ENCODE results near the gene ACSL5.

ACSL5 gene

GRCh38 chr10:112379635-112380296, 5.8 kb downstream of the ACSL5 start:
- TF ChIP-seq, protein P1, sequence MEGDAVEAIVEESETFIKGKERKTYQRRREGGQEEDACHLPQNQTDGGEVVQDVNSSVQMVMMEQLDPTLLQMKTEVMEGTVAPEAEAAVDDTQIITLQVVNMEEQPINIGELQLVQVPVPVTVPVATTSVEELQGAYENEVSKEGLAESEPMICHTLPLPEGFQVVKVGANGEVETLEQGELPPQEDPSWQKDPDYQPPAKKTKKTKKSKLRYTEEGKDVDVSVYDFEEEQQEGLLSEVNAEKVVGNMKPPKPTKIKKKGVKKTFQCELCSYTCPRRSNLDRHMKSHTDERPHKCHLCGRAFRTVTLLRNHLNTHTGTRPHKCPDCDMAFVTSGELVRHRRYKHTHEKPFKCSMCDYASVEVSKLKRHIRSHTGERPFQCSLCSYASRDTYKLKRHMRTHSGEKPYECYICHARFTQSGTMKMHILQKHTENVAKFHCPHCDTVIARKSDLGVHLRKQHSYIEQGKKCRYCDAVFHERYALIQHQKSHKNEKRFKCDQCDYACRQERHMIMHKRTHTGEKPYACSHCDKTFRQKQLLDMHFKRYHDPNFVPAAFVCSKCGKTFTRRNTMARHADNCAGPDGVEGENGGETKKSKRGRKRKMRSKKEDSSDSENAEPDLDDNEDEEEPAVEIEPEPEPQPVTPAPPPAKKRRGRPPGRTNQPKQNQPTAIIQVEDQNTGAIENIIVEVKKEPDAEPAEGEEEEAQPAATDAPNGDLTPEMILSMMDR (IDR thresholded peaks at IDR 0.05; ENCODE audit: low read depth, low read length) = no peak
- TF ChIP-seq EZH2phosphoT487 (IDR thresholded peaks at IDR 0.05; ENCODE audit: low read depth) = no peak
- Histone ChIP-seq H3K79me2 (ENCODE audit: low read length) (peaks cover 13% of the 10 kb centered on the region), H3K36me3 (replicated peaks; ENCODE audit: low read depth, low read length) (no peaks in the 10 kb centered on the region), H3K4me1 (ENCODE audit: low read length) (peaks cover 19% of the 10 kb centered on the region), H3K27ac (ENCODE audit: low read length) (no peak overlapping the region), H3K4me2 (ENCODE audit: low read length) (no peak overlapping the region), H3K27me3 (ENCODE audit: low read depth, low read length) (no peaks in the 10 kb centered on the region), H3K9ac (ENCODE audit: low read length) (no peak overlapping the region), H4K20me1 (ENCODE audit: insufficient read depth, low read length) (no peaks in the 10 kb centered on the region; the same call in 1 of the 2 replicates), H2AFZ (ENCODE audit: low read depth, low read length) (no peak overlapping the region), H3K4me3 (ENCODE audit: low read length) (no peak overlapping the region), H3K9me3 (ENCODE audit: insufficient read depth, low read length) (no peaks in the 10 kb centered on the region)

DNA sequence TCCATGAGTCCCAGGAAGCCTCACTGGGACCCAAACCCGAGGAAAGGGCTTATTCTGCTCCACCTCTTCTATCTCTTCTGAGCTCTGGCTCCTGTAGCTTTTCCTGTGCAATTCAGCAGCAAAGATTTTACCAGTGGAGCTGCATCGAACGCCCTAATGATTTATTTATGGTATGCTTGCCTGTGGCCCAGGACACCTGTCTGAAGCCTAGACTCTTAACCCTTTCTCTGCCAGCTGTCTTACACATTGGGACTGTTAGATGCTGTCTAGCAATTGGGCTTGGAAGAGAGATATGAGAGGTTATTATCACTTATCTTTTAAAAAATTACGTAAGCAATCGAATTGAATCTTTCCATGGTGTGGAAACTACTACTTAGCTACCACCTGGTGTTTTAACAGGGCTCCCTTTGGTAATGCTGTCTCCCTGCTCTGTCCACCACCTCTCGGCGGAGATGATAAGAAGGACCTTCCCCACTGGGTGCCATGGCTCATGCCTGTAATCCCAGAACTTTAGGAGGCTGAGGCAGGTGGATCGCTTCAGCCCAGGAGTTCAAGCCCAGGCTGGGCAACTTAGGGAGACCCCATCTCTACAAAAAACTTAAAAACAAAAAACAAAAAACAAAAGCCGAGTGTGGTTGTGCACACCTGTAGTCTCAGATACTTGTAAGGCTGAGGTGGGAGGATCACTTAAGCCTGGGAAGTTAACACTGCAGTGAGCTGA, 8.8 kb downstream of the ACSL5 start:
- no peaks in the 10 kb centered on the region for H3K27me3 ChIP-seq (ENCODE audit: low read depth, low read length)
- H3K9ac ChIP-seq (ENCODE audit: low read length) = no peak overlapping the region
- H3K36me3 ChIP-seq (replicated peaks; ENCODE audit: low read depth, low read length) = no peaks in the 10 kb centered on the region
- no peaks in the 10 kb centered on the region for H3K79me2 ChIP-seq (ENCODE audit: low read length)
- H3K9me3 ChIP-seq (ENCODE audit: insufficient read depth, low read length) = no peaks in the 10 kb centered on the region
- H3K4me2 ChIP-seq (ENCODE audit: low read length) = no peak overlapping the region
- no peak overlapping the region for H2AFZ ChIP-seq (ENCODE audit: low read depth, low read length)
- no peak overlapping the region for H3K4me3 ChIP-seq (ENCODE audit: low read length)
- H4K20me1 ChIP-seq (ENCODE audit: insufficient read depth, low read length) = no peaks in the 10 kb centered on the region; the same call in 1 of the 2 replicates
- H3K27ac ChIP-seq (ENCODE audit: low read length) = no peak overlapping the region
- TF ChIP-seq EZH2phosphoT487 (IDR thresholded peaks at IDR 0.05; ENCODE audit: low read depth) = no peak
- TF ChIP-seq, protein P1 (IDR thresholded peaks at IDR 0.05; ENCODE audit: low read depth, low read length) = no peak
- H3K4me1 ChIP-seq (ENCODE audit: low read length) = peaks cover under 1% of the 10 kb centered on the region; the same call in 1 of the 2 replicates

GRCh38 chr10:112383325-112383724, 9.4 kb downstream of the ACSL5 start:
- H3K4me2 ChIP-seq (ENCODE audit: low read length) = no peak overlapping the region

DNA sequence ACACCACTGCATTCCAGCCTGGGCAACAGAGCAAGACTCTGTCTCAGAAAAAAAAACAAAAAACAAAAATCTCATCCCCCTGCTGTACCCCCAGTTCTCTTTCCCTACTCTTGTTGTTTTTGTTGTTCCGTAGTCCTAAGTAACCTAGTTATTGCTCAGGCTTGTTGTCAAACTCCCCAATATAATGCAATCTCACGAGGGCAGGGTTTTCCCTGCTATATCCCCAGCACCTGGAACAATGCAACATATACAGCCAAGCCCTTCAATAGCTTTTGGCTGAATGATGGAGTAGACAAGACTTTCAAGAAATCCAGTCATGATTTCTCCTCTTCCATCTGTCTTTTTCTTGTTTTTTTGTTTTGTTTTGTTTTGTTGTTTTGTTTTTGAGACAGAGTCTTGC, 10.2 kb downstream of the ACSL5 start:
- Histone ChIP-seq H3K27me3 (ENCODE audit: low read depth, low read length) (no peaks in the 10 kb centered on the region), H3K79me2 (ENCODE audit: low read length) (no peaks in the 10 kb centered on the region), H2AFZ (ENCODE audit: low read depth, low read length) (no peak overlapping the region), H3K9ac (ENCODE audit: low read length) (no peak overlapping the region), H3K4me3 (ENCODE audit: low read length) (no peak overlapping the region), H3K27ac (ENCODE audit: low read length) (no peak overlapping the region), H3K9me3 (ENCODE audit: insufficient read depth, low read length) (no peaks in the 10 kb centered on the region), H3K4me2 (ENCODE audit: low read length) (no peak overlapping the region), H3K4me1 (ENCODE audit: low read length) (no peaks in the 10 kb centered on the region), H3K36me3 (replicated peaks; ENCODE audit: low read depth, low read length) (no peaks in the 10 kb centered on the region), H4K20me1 (ENCODE audit: insufficient read depth, low read length) (no peaks in the 10 kb centered on the region; the same call in 1 of the 2 replicates)
- no peak for TF ChIP-seq EZH2phosphoT487 (IDR thresholded peaks at IDR 0.05; ENCODE audit: low read depth)
- TF ChIP-seq, protein P1 (IDR thresholded peaks at IDR 0.05; ENCODE audit: low read depth, low read length) = no peak

More at GRCh38 chr10:112383325-112383724, 9.4 kb downstream of the ACSL5 start:
- TF ChIP-seq, protein P1 (IDR thresholded peaks at IDR 0.05; ENCODE audit: low read depth, low read length) = no peak
- TF ChIP-seq EZH2phosphoT487 (IDR thresholded peaks at IDR 0.05; ENCODE audit: low read depth) = no peak
- Histone ChIP-seq H3K27me3 (ENCODE audit: low read depth, low read length) (no peaks in the 10 kb centered on the region), H3K4me1 (ENCODE audit: low read length) (no peaks in the 10 kb centered on the region), H3K9ac (ENCODE audit: low read length) (no peak overlapping the region), H3K9me3 (ENCODE audit: insufficient read depth, low read length) (no peaks in the 10 kb centered on the region), H3K27ac (ENCODE audit: low read length) (no peak overlapping the region), H2AFZ (ENCODE audit: low read depth, low read length) (no peak overlapping the region), H4K20me1 (ENCODE audit: insufficient read depth, low read length) (no peaks in the 10 kb centered on the region; the same call in 1 of the 2 replicates), H3K79me2 (ENCODE audit: low read length) (no peaks in the 10 kb centered on the region), H3K36me3 (replicated peaks; ENCODE audit: low read depth, low read length) (no peaks in the 10 kb centered on the region), H3K4me3 (ENCODE audit: low read length) (no peak overlapping the region)

All from OCI-LY3 (cell line).